CD4-positive, alpha-beta T cell (primary cell): Measurements from ENCODE around the gene DNAJC13. TPM values are rescaled to one million over a fixed set of nuclear protein-coding genes. Genes with fewer than 3 reads are reported as not detected.
"Not testable (repeated sequence)": the region's sequence is repeated elsewhere in the genome, so short reads cannot be mapped to it uniquely, and the experiment has no call there.

Experiments
- ATAC-seq: fragments of 200-7000 bp; cut with Tn5 transposase; one replicate; pipeline ENCODE4 v1.10.0; 2022; ENCODE audit warnings: mild to moderate bottlenecking; ENCODE audit not compliant: poor library complexity
- CTCF ChIA-PET: fragments of 350-600 bp; sonication (Branson Sonifier 250); formaldehyde crosslinking; loops from one replicate; lab custom pipeline; 2021; ENCODE audit warnings: antibody characterized with exemption, inconsistent platforms; lab: Charles Lee
- POLR2A ChIA-PET: fragments of 350-600 bp; sonication (Branson Sonifier 250); formaldehyde crosslinking; loops from one replicate; lab custom pipeline; 2021; ENCODE audit warnings: antibody characterized with exemption, inconsistent platforms; lab: Charles Lee
- DNase-seq, 14 experiments: peaks; one replicate each; pipeline ENCODE4 v3.0.0-alpha.2; 2013 to 2020; ENCODE audit warnings: mixed read lengths in 2 of 14
- H3K27ac ChIP-seq, 2 donors: one replicate each; pipeline versions ENCODE4 v1.5.1 to v1.7.0; 2013; ENCODE audit warnings: low read length in 2 of 2, low read depth in 1 of 2, mild to moderate bottlenecking in 1 of 2
- H3K27me3 ChIP-seq, 2 experiments: 1 replicate in 1 of 2; 2 replicates in 1 of 2; pipeline versions ENCODE4 v1.6.1 to v1.7.0; 2013; ENCODE audit warnings: low read length in 2 of 2, control low read depth in 1 of 2, mild to moderate bottlenecking in 1 of 2, moderate library complexity in 1 of 2; ENCODE audit not compliant: insufficient read depth in 2 of 2, control insufficient read depth in 1 of 2
- H3K36me3 ChIP-seq: one replicate; pipeline ENCODE4 v1.6.1; 2013; ENCODE audit warnings: low read length, control low read depth; ENCODE audit not compliant: insufficient read depth
- H3K4me1 ChIP-seq: one replicate; pipeline ENCODE4 v1.6.1; 2013; ENCODE audit warnings: low read length, control low read depth; ENCODE audit not compliant: insufficient read depth
- H3K4me3 ChIP-seq: one replicate; pipeline ENCODE4 v1.5.1; 2013; ENCODE audit warnings: mild to moderate bottlenecking, low read length, moderate library complexity
- H3K9me3 ChIP-seq, 2 experiments: 1 replicate in 1 of 2; 2 replicates in 1 of 2; pipeline versions ENCODE4 v1.6.1 to v1.7.0; 2013; ENCODE audit warnings: low read length in 2 of 2, mild to moderate bottlenecking in 2 of 2, control low read depth in 1 of 2, moderate library complexity in 1 of 2; ENCODE audit not compliant: control insufficient read depth in 1 of 2, insufficient read depth in 1 of 2
- H3K27ac Mint-ChIP-seq: one replicate; pipeline ENCODE4 v1.8.0; 2020; ENCODE audit warnings: mixed read lengths
- H3K27me3 Mint-ChIP-seq: one replicate; pipeline ENCODE4 v1.8.0; 2021; ENCODE audit warnings: mixed read lengths
- H3K36me3 Mint-ChIP-seq: one replicate; pipeline ENCODE4 v1.8.0; 2021; ENCODE audit warnings: low read depth, mixed read lengths
- H3K4me1 Mint-ChIP-seq: one replicate; pipeline ENCODE4 v1.8.0; 2021; ENCODE audit warnings: low read depth, mixed read lengths
- H3K4me3 Mint-ChIP-seq: one replicate; pipeline ENCODE4 v1.8.0; 2020; ENCODE audit warnings: mild to moderate bottlenecking, mixed read lengths
- H3K9me3 Mint-ChIP-seq: one replicate; pipeline ENCODE4 v1.8.0; 2020; ENCODE audit warnings: mixed read lengths
- intact Hi-C, 2 experiments: fragments of 100-400 bp; cut with DNase I in 1 of 2; cut with micrococcal nuclease in 1 of 2; formaldehyde crosslinking; loops; one replicate each; pipeline versions ENCODE4 v1.15.1 to v1.9.0; 2023 to 2025; cut with DNase I, micrococcal nuclease
- total RNA-seq, 174 experiments: library from RNA in 2 of 174; stranded (reverse) in 2 of 174; gene quantifications; one replicate each; pipeline ENCODE4 v1.2.3 and lab custom pipeline; 2021 to 2026
- TF ChIP-seq, protein P1 (sequence below): fragments of 200-600 bp; IDR thresholded peaks from one replicate; pipeline ENCODE4 v1.8.0; 2022; ENCODE audit warnings: antibody characterized with exemption, mild to moderate bottlenecking

The DNAJC13 gene
- total RNA-seq, 2 experiments from 2014 or later, result 13.5 to 14.3 TPM

DNA sequence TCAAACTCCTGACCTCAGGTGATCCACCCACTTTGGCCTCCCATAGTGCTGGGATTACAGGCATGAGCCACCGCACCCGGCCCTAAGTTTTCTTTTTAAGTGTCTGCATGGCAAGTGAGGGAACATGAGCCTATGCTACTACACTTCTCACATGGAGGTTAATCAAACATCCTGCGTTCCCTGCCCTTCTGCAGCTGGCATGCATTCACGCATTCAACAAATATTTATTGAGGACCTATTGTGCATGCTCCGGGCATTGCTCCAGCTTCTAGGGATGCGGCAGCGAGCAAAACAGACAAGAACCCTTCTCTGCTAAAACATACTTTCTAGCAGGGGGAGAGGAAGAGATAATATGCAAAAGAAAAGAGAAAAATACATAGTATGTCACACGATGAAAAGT, 137.1 kb downstream of the DNAJC13 start:
- peaks cover 21% of the 10 kb centered on the region for H3K4me1 Mint-ChIP-seq
- Histone ChIP-seq H3K4me3 (no peak overlapping the region), H3K4me1 (no peaks in the 10 kb centered on the region), H3K36me3 (peaks cover 4% of the 10 kb centered on the region), H3K27ac (no peak overlapping the region), H3K9me3 (no peaks in the 10 kb centered on the region), H3K27me3 (no peaks in the 10 kb centered on the region)
- TF ChIP-seq, protein P1, sequence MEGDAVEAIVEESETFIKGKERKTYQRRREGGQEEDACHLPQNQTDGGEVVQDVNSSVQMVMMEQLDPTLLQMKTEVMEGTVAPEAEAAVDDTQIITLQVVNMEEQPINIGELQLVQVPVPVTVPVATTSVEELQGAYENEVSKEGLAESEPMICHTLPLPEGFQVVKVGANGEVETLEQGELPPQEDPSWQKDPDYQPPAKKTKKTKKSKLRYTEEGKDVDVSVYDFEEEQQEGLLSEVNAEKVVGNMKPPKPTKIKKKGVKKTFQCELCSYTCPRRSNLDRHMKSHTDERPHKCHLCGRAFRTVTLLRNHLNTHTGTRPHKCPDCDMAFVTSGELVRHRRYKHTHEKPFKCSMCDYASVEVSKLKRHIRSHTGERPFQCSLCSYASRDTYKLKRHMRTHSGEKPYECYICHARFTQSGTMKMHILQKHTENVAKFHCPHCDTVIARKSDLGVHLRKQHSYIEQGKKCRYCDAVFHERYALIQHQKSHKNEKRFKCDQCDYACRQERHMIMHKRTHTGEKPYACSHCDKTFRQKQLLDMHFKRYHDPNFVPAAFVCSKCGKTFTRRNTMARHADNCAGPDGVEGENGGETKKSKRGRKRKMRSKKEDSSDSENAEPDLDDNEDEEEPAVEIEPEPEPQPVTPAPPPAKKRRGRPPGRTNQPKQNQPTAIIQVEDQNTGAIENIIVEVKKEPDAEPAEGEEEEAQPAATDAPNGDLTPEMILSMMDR, result no peak
- intact Hi-C loops, result no loop called here
- no peaks in the 10 kb centered on the region for H3K27me3 Mint-ChIP-seq
- POLR2A ChIA-PET, result no interaction called here
- H3K9me3 Mint-ChIP-seq, result no peaks in the 10 kb centered on the region
- ATAC-seq (no peak), DNase-seq (no peak)
- no peak overlapping the region for H3K4me3 Mint-ChIP-seq
- no peak overlapping the region for H3K27ac Mint-ChIP-seq
- CTCF ChIA-PET, result no interaction called here
- peaks cover 18% of the 10 kb centered on the region for H3K36me3 Mint-ChIP-seq

- H3K9me3 Mint-ChIP-seq, result no peaks in the 10 kb centered on the region
- H3K36me3 ChIP-seq, result peaks cover 8% of the 10 kb centered on the region
- peaks cover 22% of the 10 kb centered on the region for H3K36me3 Mint-ChIP-seq
- DNase-seq (no peak), ATAC-seq (no peak)
- peaks cover 12% of the 10 kb centered on the region for H3K4me1 Mint-ChIP-seq
- H3K27ac ChIP-seq, result no peak overlapping the region
- intact Hi-C loops, result no loop called here
- H3K9me3 ChIP-seq, result no peaks in the 10 kb centered on the region
- no peaks in the 10 kb centered on the region for H3K27me3 ChIP-seq
- ChIA-PET CTCF (no interaction called here), POLR2A (no interaction called here)
- no peaks in the 10 kb centered on the region for H3K27me3 Mint-ChIP-seq
- H3K27ac Mint-ChIP-seq, result no peak overlapping the region
- no peak overlapping the region for H3K4me3 ChIP-seq
- H3K4me1 ChIP-seq, result no peaks in the 10 kb centered on the region
- TF ChIP-seq, protein P1, result no peak
- H3K4me3 Mint-ChIP-seq, result no peak overlapping the region
Measured at GRCh38 chr3:132555306-132556035, 138.2 kb downstream of the DNAJC13 start.

GRCh38 chr3:132556036-132556386, 138.7 kb downstream of the DNAJC13 start:
- H3K4me1 Mint-ChIP-seq, H3K27me3 ChIP-seq, H3K9me3 Mint-ChIP-seq, CTCF ChIA-PET, H3K4me3 ChIP-seq, H3K27me3 Mint-ChIP-seq, H3K4me3 Mint-ChIP-seq, H3K27ac ChIP-seq, ATAC-seq, H3K27ac Mint-ChIP-seq, DNase-seq, POLR2A ChIA-PET, intact Hi-C loops, H3K4me1 ChIP-seq, H3K9me3 ChIP-seq: not testable (repeated sequence)
- H3K36me3 Mint-ChIP-seq, result peaks cover 27% of the 10 kb centered on the region
- peaks cover 12% of the 10 kb centered on the region for H3K36me3 ChIP-seq
